ENCODE data around the gene PSMD3.

DNA sequence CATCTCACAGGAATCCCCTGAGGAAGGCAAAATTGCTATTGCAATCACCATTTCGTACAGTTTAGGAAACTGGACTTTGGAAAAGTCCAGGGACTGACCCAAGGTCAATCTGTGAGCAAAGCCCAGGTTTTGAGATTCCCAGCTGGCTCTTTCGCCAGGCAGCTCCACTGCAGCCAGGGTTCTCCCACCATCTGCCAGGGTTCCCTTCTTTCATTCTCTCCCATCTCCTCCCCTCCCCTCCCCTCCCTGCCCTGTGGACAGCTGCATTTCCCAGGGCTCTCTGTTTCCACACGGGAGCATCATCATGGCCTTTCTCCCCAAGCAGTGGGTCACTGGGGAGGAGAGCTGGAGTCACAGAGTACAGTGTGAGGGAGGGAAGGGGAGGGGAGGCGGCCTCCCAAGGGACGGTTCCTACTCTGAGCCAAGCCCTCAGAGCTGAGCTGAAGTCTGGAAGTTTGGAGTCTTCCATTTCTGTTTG lies 29.7 kb upstream of the PSMD3 start:
- TF ChIP-seq, protein P1, sequence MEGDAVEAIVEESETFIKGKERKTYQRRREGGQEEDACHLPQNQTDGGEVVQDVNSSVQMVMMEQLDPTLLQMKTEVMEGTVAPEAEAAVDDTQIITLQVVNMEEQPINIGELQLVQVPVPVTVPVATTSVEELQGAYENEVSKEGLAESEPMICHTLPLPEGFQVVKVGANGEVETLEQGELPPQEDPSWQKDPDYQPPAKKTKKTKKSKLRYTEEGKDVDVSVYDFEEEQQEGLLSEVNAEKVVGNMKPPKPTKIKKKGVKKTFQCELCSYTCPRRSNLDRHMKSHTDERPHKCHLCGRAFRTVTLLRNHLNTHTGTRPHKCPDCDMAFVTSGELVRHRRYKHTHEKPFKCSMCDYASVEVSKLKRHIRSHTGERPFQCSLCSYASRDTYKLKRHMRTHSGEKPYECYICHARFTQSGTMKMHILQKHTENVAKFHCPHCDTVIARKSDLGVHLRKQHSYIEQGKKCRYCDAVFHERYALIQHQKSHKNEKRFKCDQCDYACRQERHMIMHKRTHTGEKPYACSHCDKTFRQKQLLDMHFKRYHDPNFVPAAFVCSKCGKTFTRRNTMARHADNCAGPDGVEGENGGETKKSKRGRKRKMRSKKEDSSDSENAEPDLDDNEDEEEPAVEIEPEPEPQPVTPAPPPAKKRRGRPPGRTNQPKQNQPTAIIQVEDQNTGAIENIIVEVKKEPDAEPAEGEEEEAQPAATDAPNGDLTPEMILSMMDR (IDR thresholded peaks at IDR 0.05 in 4 of 5, conservative IDR thresholded peaks at IDR 0.05 in 1 of 5), result no peak
- no peak for TF ChIP-seq POLR2A (IDR thresholded peaks at IDR 0.05)

All from gastrocnemius medialis (tissue), 4 donors.